ENCODE measurements around the gene CNTN1. TPM values are rescaled to one million over a fixed set of nuclear protein-coding genes. Genes with fewer than 3 reads are reported as not detected.
"Not testable (repeated sequence)": the region's sequence is repeated elsewhere in the genome, so short reads cannot be mapped to it uniquely, and the experiment has no call there.

CNTN1 gene
- total and polyA plus RNA-seq, 2 of the 13 experiments (the other 11 are each of a cell fraction or from before 2014, with no cell fraction given), result 0.01 to 0.07 TPM

DNA sequence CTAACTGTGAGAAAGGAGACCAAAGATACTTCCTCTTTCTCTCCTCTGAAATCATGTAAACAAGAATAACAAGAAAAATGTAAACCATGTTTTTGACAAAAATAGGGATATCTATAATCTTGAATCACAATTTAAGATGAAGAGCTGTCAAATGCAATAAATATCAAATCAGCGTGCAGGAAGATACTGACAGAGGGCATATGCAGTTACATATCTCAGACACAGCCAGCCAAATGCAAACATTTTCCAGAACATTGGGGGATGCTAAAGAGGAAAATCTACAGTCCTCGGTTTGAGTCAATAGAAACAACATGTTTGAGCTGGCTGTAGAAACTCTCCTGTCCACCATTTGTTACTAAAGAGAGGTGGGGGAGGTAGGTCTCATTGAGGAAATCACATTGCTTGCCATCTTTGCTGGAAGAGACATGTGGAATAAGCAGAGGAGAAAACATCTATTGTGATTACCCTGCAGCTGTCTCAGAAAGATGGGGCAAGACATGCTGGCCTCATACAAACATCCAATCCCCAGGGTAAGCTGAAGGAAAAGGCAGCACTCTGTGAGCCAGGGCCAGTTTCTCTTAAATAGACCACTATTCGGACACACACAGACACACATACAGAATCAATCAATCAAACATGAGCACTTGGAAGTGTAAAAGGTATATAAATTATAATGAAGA, 43.5 kb downstream of the CNTN1 start:
- in situ Hi-C loops (cut with HindIII; ENCODE audit: extremely low pct_ligation_motif_present, low pct_unique_long_range_greater_than_20kb), result no loop called here
- intact Hi-C loops (cut with micrococcal nuclease; ENCODE audit: unreplicated experiment), result no loop called here
- ATAC-seq, result no peak
- H3K27ac ChIP-seq (ENCODE audit: extremely low read length, insufficient read depth, low read length), result no peak overlapping the region
- ChIA-PET POLR2A (no interaction called here), CTCF (ENCODE audit: low intra/inter-chr PET ratio, low total read pairs) (no interaction called here)
- BruUV-seq (replicated peaks), result no TSS peak
- H3K27me3 ChIP-seq (ENCODE audit: control insufficient read depth in 1 of 2, insufficient read depth in 2 of 2, low read length in 2 of 2), result no peaks in the 10 kb centered on the region
- H2AFZ ChIP-seq (ENCODE audit: low read length), result no peak overlapping the region
- TF ChIP-seq ZNF549 (CRISPR knock-in tag; IDR thresholded peaks at IDR 0.05) (no peak), MBNL3 (CRISPR knock-in tag; conservative IDR thresholded peaks at IDR 0.05) (no peak), ZNF713 (CRISPR knock-in tag; IDR thresholded peaks at IDR 0.05) (no peak), SAP130 (CRISPR knock-in tag; IDR thresholded peaks at IDR 0.05; ENCODE audit: low read depth) (no peak), ZNF224 (CRISPR knock-in tag; IDR thresholded peaks at IDR 0.05) (no peak)
- TF ChIP-seq, protein P1, sequence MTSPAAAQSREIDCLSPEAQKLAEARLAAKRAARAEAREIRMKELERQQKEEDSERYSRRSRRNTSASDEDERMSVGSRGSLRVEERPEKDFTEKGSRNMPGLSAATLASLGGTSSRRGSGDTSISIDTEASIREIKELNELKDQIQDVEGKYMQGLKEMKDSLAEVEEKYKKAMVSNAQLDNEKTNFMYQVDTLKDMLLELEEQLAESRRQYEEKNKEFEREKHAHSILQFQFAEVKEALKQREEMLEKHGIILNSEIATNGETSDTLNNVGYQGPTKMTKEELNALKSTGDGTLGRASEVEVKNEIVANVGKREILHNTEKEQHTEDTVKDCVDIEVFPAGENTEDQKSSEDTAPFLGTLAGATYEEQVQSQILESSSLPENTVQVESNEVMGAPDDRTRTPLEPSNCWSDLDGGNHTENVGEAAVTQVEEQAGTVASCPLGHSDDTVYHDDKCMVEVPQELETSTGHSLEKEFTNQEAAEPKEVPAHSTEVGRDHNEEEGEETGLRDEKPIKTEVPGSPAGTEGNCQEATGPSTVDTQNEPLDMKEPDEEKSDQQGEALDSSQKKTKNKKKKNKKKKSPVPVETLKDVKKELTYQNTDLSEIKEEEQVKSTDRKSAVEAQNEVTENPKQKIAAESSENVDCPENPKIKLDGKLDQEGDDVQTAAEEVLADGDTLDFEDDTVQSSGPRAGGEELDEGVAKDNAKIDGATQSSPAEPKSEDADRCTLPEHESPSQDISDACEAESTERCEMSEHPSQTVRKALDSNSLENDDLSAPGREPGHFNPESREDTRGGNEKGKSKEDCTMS (CRISPR knock-in tag; conservative IDR thresholded peaks at IDR 0.05), result no peak
- H3K9ac ChIP-seq (ENCODE audit: insufficient read depth, low read depth, low read length), result no peak overlapping the region
- no peak for FAIRE-seq
- H3K9me3 ChIP-seq (ENCODE audit: low read length), result no peaks in the 10 kb centered on the region
- no peak overlapping the region for H3K4me3 ChIP-seq (replicated peaks in 1 of 3; ENCODE audit: insufficient read depth in 1 of 3, low read depth in 2 of 3, low read length in 3 of 3)
- no peak for DNase-seq (ENCODE audit: low spot score)
- 14% methylated on average over 3 of the region's 3 CpGs for WGBS (ENCODE audit: low lambda C conversion rate)
- H3K4me1 ChIP-seq (ENCODE audit: insufficient read depth, low read length), result no peaks in the 10 kb centered on the region
- no peaks in the 10 kb centered on the region for H3K79me2 ChIP-seq (ENCODE audit: insufficient read depth, low read length)
- no peaks in the 10 kb centered on the region for H3K36me3 ChIP-seq (replicated peaks in 1 of 2; ENCODE audit: control insufficient read depth in 1 of 2, insufficient read depth in 2 of 2, low read length in 2 of 2)
- H3K4me2 ChIP-seq (ENCODE audit: low read depth, low read length), result no peak overlapping the region
- H4K20me1 ChIP-seq (ENCODE audit: insufficient read depth, low read length), result no peaks in the 10 kb centered on the region

DNA sequence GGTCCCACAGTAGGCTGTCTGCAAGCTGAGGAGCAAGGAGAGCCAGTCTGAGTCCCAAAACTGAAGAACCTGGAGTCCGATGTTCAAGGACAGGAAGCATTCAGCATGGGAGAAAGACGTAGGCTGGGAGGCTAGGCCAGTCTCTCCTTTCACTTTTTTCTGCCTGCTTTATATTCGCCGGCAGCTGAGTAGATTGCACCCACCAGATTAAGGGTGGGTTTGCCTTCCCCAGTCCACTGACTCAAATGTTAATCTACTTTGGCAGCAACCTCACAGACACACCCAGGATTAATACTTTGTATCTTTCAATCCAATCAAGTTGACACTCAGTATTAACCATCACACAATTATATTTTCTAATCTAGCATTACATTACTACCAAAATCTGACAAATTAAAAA, 45.2 kb downstream of the CNTN1 start:
- in situ Hi-C loops (cut with HindIII; ENCODE audit: extremely low pct_ligation_motif_present, low pct_unique_long_range_greater_than_20kb); H3K27ac ChIP-seq (ENCODE audit: extremely low read length, insufficient read depth, low read length); BruUV-seq (replicated peaks); DNase-seq (ENCODE audit: low spot score); H3K9me3 ChIP-seq (ENCODE audit: low read length); H3K27me3 ChIP-seq (ENCODE audit: control insufficient read depth in 1 of 2, insufficient read depth in 2 of 2, low read length in 2 of 2); intact Hi-C loops (cut with micrococcal nuclease; ENCODE audit: unreplicated experiment); H3K4me2 ChIP-seq (ENCODE audit: low read depth, low read length); CTCF ChIA-PET (ENCODE audit: low intra/inter-chr PET ratio, low total read pairs); POLR2A ChIA-PET; FAIRE-seq; H2AFZ ChIP-seq (ENCODE audit: low read length); H3K4me1 ChIP-seq (ENCODE audit: insufficient read depth, low read length); H3K36me3 ChIP-seq (replicated peaks in 1 of 2; ENCODE audit: control insufficient read depth in 1 of 2, insufficient read depth in 2 of 2, low read length in 2 of 2); ATAC-seq; H4K20me1 ChIP-seq (ENCODE audit: insufficient read depth, low read length); H3K9ac ChIP-seq (ENCODE audit: insufficient read depth, low read depth, low read length); H3K4me3 ChIP-seq (replicated peaks in 1 of 3; ENCODE audit: insufficient read depth in 1 of 3, low read depth in 2 of 3, low read length in 3 of 3); H3K79me2 ChIP-seq (ENCODE audit: insufficient read depth, low read length): not testable (repeated sequence)
- WGBS (ENCODE audit: low lambda C conversion rate), result 36% methylated on average over 4 of the region's 4 CpGs

Data from HepG2 (cell line).